A549 (cell line): ENCODE measurements around the gene EFCAB8. TPM values are rescaled to one million over a fixed set of nuclear protein-coding genes. Genes with fewer than 3 reads are reported as not detected.
A peak's percentile ranks its signal among the peaks of the same experiment; 100 is the strongest.

ENCODE experiments used
- ATAC-seq, 2 experiments: fragments of 200-7000 bp in 1 of 2; fragments of >200 bp in 1 of 2; cut with Nextera tagmentation in 1 of 2; cut with Tn5 transposase in 1 of 2; 3 replicates each; pipeline versions ENCODE4 v1.8.0 to v1.9.1; 2018 to 2020; ENCODE audit warnings: mild to moderate bottlenecking in 1 of 2, moderate library complexity in 1 of 2
- CTCF ChIA-PET: fragments of 300-600 bp; sonication (Branson Sonifier 250); formaldehyde crosslinking; extraction: SDS; loops from one replicate; lab custom pipeline; 2021; ENCODE audit warnings: antibody characterized with exemption, inconsistent platforms; lab: Yijun Ruan, JAX
- POLR2A ChIA-PET: fragments of 350-600 bp; formaldehyde crosslinking; extraction: SDS; loops from one replicate; lab custom pipeline; 2021; ENCODE audit warnings: antibody characterized with exemption, inconsistent platforms; lab: Yijun Ruan, JAX
- DNase-seq, 2 experiments: peaks; one replicate each; pipeline versions ENCODE4 v3.0.0 to v3.0.0-alpha.2; 2011 to 2016; ENCODE audit warnings: low read depth in 1 of 2, low spot score in 1 of 2
- FAIRE-seq: peaks from 2 replicates; lab custom pipeline; 2011; peaks lifted over from hg19 to GRCh38; lab: Jason Lieb, UNC
- H3K27ac ChIP-seq, 2 experiments: fragments of >200 bp; sonication (Bioruptor Twin); formaldehyde crosslinking; 3 replicates each; pipeline ENCODE4 v1.5.1; 2016 to 2017
- H3K4me1 ChIP-seq: fragments of >200 bp; sonication (Bioruptor Twin); formaldehyde crosslinking; 3 replicates; pipeline ENCODE4 v1.6.1; 2016
- H3K4me2 ChIP-seq: fragments of >200 bp; sonication (Bioruptor Twin); formaldehyde crosslinking; 3 replicates; pipeline ENCODE4 v1.6.1; 2016
- H3K4me3 ChIP-seq: fragments of >200 bp; sonication (Bioruptor Twin); formaldehyde crosslinking; 3 replicates; pipeline ENCODE4 v1.5.1; 2016
- H3K9me3 ChIP-seq: fragments of >200 bp; sonication (Bioruptor Twin); formaldehyde crosslinking; 3 replicates; pipeline ENCODE4 v1.6.1; 2016
- ATOH8 ChIP-seq: fragments of 250-450 bp; sonication (Bioruptor Pico); IDR thresholded peaks from 2 replicates; pipeline ENCODE4 v1.5.0; 2020; ENCODE audit warnings: low read depth, mild to moderate bottlenecking, moderate library complexity
- BCL3 ChIP-seq: fragments of >200 bp; sonication (Bioruptor Twin); formaldehyde crosslinking; IDR thresholded peaks from 3 replicates; pipeline ENCODE4 v1.6.1; 2016
- CBX2 ChIP-seq: fragments of 200-600 bp; sonication (generic); IDR thresholded peaks from 2 replicates; pipeline ENCODE4 v1.6.1; 2016; ENCODE audit warnings: low read depth, mild to moderate bottlenecking, borderline replicate concordance
- CHD4 ChIP-seq: fragments of 200-600 bp; sonication (generic); IDR thresholded peaks from 2 replicates; pipeline ENCODE4 v1.6.1; 2016; ENCODE audit warnings: antibody characterized with exemption, mild to moderate bottlenecking, borderline replicate concordance
- EHF ChIP-seq: fragments of 250-450 bp; sonication (Bioruptor Pico); IDR thresholded peaks from 2 replicates; pipeline ENCODE4 v1.5.0; 2020; ENCODE audit warnings: mild to moderate bottlenecking
- ELK1 ChIP-seq: fragments of 150-350 bp; IDR thresholded peaks from 2 replicates; pipeline ENCODE4 v1.6.1; 2014; ENCODE audit warnings: low read depth, mild to moderate bottlenecking, low read length
- FOSL2 ChIP-seq, 2 experiments: fragments of 450-650 bp in 1 of 2; fragments of >200 bp in 1 of 2; sonication (Bioruptor Twin) in 1 of 2; formaldehyde crosslinking; IDR thresholded peaks; 2 replicates each; pipeline versions ENCODE4 v1.5.0 to v1.6.1; 2016 to 2020; ENCODE audit warnings: mild to moderate bottlenecking in 1 of 2, moderate library complexity in 1 of 2
- GATA3 ChIP-seq: IDR thresholded peaks from 2 replicates; pipeline ENCODE4 v1.6.1; 2012; ENCODE audit warnings: borderline replicate concordance
- HES2 ChIP-seq: fragments of >200 bp; sonication (Bioruptor Twin); formaldehyde crosslinking; IDR thresholded peaks from 2 replicates; pipeline ENCODE4 v1.6.1; 2016
- HOXB13 ChIP-seq: fragments of 250-450 bp; sonication (Bioruptor Pico); IDR thresholded peaks from 2 replicates; pipeline ENCODE4 v1.5.0; 2020; ENCODE audit warnings: low read depth, mild to moderate bottlenecking, moderate library complexity
- JUN ChIP-seq, 2 experiments: fragments of >200 bp; sonication (Bioruptor Twin); formaldehyde crosslinking; IDR thresholded peaks; 2 replicates in 1 of 2; 3 replicates in 1 of 2; pipeline ENCODE4 v1.6.1; 2016 to 2017
- MAFK ChIP-seq: fragments of 450-650 bp; IDR thresholded peaks from 2 replicates; pipeline ENCODE4 v1.6.1; 2014; ENCODE audit not compliant: partially characterized antibody
- NFE2L2 ChIP-seq: fragments of 150-350 bp; conservative IDR thresholded peaks from 2 replicates; pipeline ENCODE4 v1.6.1; 2014; ENCODE audit warnings: low read length
- NPAS2 ChIP-seq: fragments of 250-450 bp; sonication (Bioruptor Pico); IDR thresholded peaks from 2 replicates; pipeline ENCODE4 v1.8.0; 2022; ENCODE audit warnings: mild to moderate bottlenecking, moderate library complexity, borderline replicate concordance
- POLR2A ChIP-seq: IDR thresholded peaks from 2 replicates; pipeline ENCODE4 v1.6.1; 2012; ENCODE audit warnings: mild to moderate bottlenecking, low read length
- SMC3 ChIP-seq: fragments of >200 bp; sonication (Bioruptor Twin); formaldehyde crosslinking; IDR thresholded peaks from 3 replicates; pipeline ENCODE4 v1.6.1; 2018; ENCODE audit warnings: inconsistent platforms
- TFCP2L1 ChIP-seq: fragments of 250-450 bp; sonication (Bioruptor Pico); IDR thresholded peaks from 2 replicates; pipeline ENCODE4 v1.5.0; 2021; ENCODE audit warnings: mild to moderate bottlenecking
- TP53 ChIP-seq: fragments of 250-450 bp; sonication (Bioruptor Pico); IDR thresholded peaks from 2 replicates; pipeline ENCODE4 v1.5.0; 2021; ENCODE audit warnings: mild to moderate bottlenecking, moderate library complexity
- USF2 ChIP-seq: fragments of 450-650 bp; IDR thresholded peaks from 2 replicates; pipeline ENCODE4 v1.6.1; 2014; ENCODE audit warnings: antibody characterized with exemption
- ZFP36 ChIP-seq: fragments of 450-650 bp; IDR thresholded peaks from 2 replicates; pipeline ENCODE4 v1.6.1; 2014; ENCODE audit warnings: borderline replicate concordance; ENCODE audit not compliant: partially characterized antibody
- WGBS: methylation state at CpG from one replicate; pipeline ENCODE4 v1.1.6; 2017; ENCODE audit errors: missing lambda C conversion rate; 5-methylcytosine and 5-hydroxymethylcytosine counted together
- polyA plus RNA-seq, 4 experiments: library from polyadenylated mRNA; depleted of rRNA in 3 of 4; stranded (reverse); fragments of >200 nt; fragmentation: RNase III in 1 of 4; extraction: RNeasy Plus Mini Kit Qiagen cat#74134 plus additional on column Dnase treatment in 1 of 4; gene quantifications; 2 replicates in 3 of 4; 3 replicates in 1 of 4; pipeline ENCODE4 v1.2.3, GENCODE V29; 2011 to 2017

The EFCAB8 gene
- polyA plus RNA-seq, 2 of the 4 experiments (the other 2 are of a cell fraction) = not detected

- CTCF ChIA-PET = interaction anchor here (2.4 kb wide), 1 partner anchor 38 kb away, joined by 9 read pairs; no protein-coding TSS in a partner anchor
- TF ChIP-seq NFE2L2 = no peak
- TF ChIP-seq CBX2 = no peak
- TF ChIP-seq ELK1 = no peak
- peak; percentile 6 for TF ChIP-seq MAFK
- H3K27ac ChIP-seq = no peak overlapping the region
- 82% methylated on average over 4 of the region's 4 CpGs for WGBS
- FAIRE-seq (no peak), DNase-seq (no peak), ATAC-seq (no peak; a peak in 1 of 6 replicates)
- no peaks in the 10 kb centered on the region for H3K9me3 ChIP-seq
- H3K4me1 ChIP-seq = peaks cover 19% of the 10 kb centered on the region
- POLR2A ChIA-PET = interaction anchor here (0.7 to 1.3 kb wide), 3 partner anchors 9 to 15 kb away, joined by 3 to 4 read pairs (median 4); no protein-coding TSS in a partner anchor
- H3K4me2 ChIP-seq = no peak overlapping the region
- H3K4me3 ChIP-seq = no peak overlapping the region
Observed at GRCh38 chr20:32828029-32828680, 30.6 kb upstream of the EFCAB8 start.

GRCh38 chr20:32829311-32830005 is 29.3 kb upstream of the EFCAB8 start:
- no peak for ATAC-seq
- FAIRE-seq = no peak
- CTCF ChIA-PET = interaction anchor here (1.1 kb wide), 1 partner anchor 35 kb away, joined by 3 read pairs; no protein-coding TSS in a partner anchor
- POLR2A ChIA-PET = interaction anchor here (2.2 kb wide), 1 partner anchor 9 kb away, joined by 17 read pairs; the partner anchor contains the start of gene MAPRE1
- no peak overlapping the region for H3K4me2 ChIP-seq
- no peak overlapping the region for H3K4me3 ChIP-seq
- TF ChIP-seq CBX2 (no peak), NPAS2 (CRISPR knock-in tag) (no peak), TP53 (CRISPR knock-in tag) (no peak), HOXB13 (no peak), TFCP2L1 (CRISPR knock-in tag) (no peak)
- peaks cover 9% of the 10 kb centered on the region; the same call in 2 of the 3 replicates for H3K4me1 ChIP-seq
- no peaks in the 10 kb centered on the region for H3K9me3 ChIP-seq
- H3K27ac ChIP-seq = no peak overlapping the region
- 89% methylated on average over 3 of the region's 3 CpGs for WGBS
- no peak for DNase-seq

- Histone ChIP-seq H3K9me3 (no peaks in the 10 kb centered on the region), H3K4me2 (no peak overlapping the region), H3K4me1 (peaks cover 9% of the 10 kb centered on the region; the same call in 2 of the 3 replicates), H3K27ac (no peak overlapping the region), H3K4me3 (no peak overlapping the region)
- TF ChIP-seq CHD4 (no peak), HOXB13 (no peak), GATA3 (no peak), FOSL2 (IDR thresholded peaks at IDR 0.05) (no peak), FOSL2 (CRISPR knock-in tag; IDR thresholded peaks at IDR 0.05) (no peak), USF2 (no peak), HES2 (no peak), SMC3 (no peak), EHF (CRISPR knock-in tag) (no peak), JUN (IDR thresholded peaks at IDR 0.05) (no peak), POLR2A (no peak), NFE2L2 (no peak), ATOH8 (CRISPR knock-in tag) (no peak), ZFP36 (no peak), TFCP2L1 (CRISPR knock-in tag) (no peak), BCL3 (no peak)
- peak in 1 of 2 experiments; percentile 20 for DNase-seq
- CTCF ChIA-PET = interaction anchor here (1.1 to 1.2 kb wide), 2 partner anchors 34 to 52 kb away, joined by 3 read pairs; no protein-coding TSS in a partner anchor
- FAIRE-seq = no peak
- no peak for ATAC-seq
- WGBS = 100% methylated on average over 3 of the region's 3 CpGs
- POLR2A ChIA-PET = interaction anchor here (2.2 kb wide), 1 partner anchor 10 kb away, joined by 17 read pairs; the partner anchor contains the start of gene MAPRE1
Observed at GRCh38 chr20:32830437-32830836, 28.3 kb upstream of the EFCAB8 start.
